ENCODE results near the gene FARP1. TPM values are rescaled to one million over a fixed set of nuclear protein-coding genes. Genes with fewer than 3 reads are reported as not detected.

Gene FARP1
- total and polyA plus RNA-seq, 8 donors: 11.6 to 319 (median 70.3) TPM

DNA sequence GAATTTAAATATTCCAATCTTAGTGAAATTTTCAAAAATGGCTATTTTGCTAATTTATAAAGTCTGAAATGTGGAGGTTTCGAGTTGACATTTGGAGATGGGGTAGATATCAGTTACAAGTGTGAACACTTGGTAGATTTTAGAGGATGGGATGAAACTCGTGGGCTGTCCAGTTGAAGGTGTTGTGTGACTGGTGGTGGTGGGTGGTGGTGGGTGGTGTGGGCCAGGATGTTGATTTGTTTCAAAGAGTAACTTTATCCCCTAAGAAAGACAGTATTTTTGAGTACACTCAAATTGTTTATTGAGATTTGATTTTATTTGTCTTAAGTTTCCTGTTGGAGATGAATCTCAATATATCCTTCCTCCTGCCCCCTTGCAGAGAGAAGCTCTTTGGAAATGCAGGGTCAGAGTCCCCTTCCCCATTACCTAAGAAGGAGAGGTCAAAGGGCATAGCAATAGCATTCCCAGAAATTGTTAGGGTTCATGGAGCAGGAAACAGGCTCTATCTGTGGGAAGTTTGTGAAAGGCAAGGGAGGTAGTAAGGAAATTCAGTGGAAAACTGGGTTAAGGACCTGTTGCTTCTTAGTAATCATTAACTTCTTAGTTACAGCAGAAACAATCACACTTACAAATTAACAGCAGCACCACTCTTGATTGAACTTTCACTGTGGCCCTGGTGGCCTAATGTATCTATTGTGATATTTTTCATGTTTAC lies 167.7 kb downstream of the FARP1 start:
- no peak for DNase-seq
- 68 to 81% (median 76%) methylated on average over 2 of the region's 2 CpGs for WGBS, 5 donors
- no peaks in the 10 kb centered on the region for H3K27me3 ChIP-seq
- H3K9me3 ChIP-seq: no peaks in the 10 kb centered on the region
- no peaks in the 10 kb centered on the region for H3K36me3 ChIP-seq
- intact Hi-C loops (cut with DNase I; ENCODE audit: low total_unique reads): no loop called here
- H3K4me1 ChIP-seq: peaks cover 18 to 68% (median 42%) of the 10 kb centered on the region in 4 donors
- TF ChIP-seq, protein P1, sequence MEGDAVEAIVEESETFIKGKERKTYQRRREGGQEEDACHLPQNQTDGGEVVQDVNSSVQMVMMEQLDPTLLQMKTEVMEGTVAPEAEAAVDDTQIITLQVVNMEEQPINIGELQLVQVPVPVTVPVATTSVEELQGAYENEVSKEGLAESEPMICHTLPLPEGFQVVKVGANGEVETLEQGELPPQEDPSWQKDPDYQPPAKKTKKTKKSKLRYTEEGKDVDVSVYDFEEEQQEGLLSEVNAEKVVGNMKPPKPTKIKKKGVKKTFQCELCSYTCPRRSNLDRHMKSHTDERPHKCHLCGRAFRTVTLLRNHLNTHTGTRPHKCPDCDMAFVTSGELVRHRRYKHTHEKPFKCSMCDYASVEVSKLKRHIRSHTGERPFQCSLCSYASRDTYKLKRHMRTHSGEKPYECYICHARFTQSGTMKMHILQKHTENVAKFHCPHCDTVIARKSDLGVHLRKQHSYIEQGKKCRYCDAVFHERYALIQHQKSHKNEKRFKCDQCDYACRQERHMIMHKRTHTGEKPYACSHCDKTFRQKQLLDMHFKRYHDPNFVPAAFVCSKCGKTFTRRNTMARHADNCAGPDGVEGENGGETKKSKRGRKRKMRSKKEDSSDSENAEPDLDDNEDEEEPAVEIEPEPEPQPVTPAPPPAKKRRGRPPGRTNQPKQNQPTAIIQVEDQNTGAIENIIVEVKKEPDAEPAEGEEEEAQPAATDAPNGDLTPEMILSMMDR (IDR thresholded peaks at IDR 0.05): no peak
- TF ChIP-seq POLR2A (IDR thresholded peaks at IDR 0.05) (no peak), EP300 (IDR thresholded peaks at IDR 0.05) (no peak), POLR2AphosphoS5 (IDR thresholded peaks at IDR 0.05) (no peak)
- peak overlapping the region in 3 of 5 donors; percentile 9 to 59 (median 22) for H3K27ac ChIP-seq
- no peak overlapping the region for H3K4me3 ChIP-seq

DNA sequence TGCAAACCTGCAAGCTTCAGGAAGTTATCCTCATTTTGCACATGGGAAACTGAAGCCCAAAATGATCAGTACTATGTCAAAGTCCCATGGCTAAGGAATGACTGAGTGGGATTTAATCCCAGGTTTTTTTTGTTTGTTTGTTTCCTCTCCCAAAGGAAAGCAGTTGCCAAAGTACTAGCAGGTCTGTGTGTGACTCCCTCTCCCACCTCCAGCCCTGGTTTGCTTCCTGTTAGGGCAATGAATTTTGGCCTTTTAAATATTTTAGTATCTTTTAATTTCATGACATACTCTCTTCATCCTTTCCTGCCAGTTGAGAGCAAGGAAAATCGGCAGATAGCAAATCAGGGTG lies 168.3 kb downstream of the FARP1 start:
- intact Hi-C loops (cut with DNase I; ENCODE audit: low total_unique reads): no loop called here
- TF ChIP-seq, protein P1 (IDR thresholded peaks at IDR 0.05): no peak
- TF ChIP-seq EP300 (IDR thresholded peaks at IDR 0.05): no peak
- TF ChIP-seq POLR2A (IDR thresholded peaks at IDR 0.05): no peak
- no peak for TF ChIP-seq POLR2AphosphoS5 (IDR thresholded peaks at IDR 0.05)
- no peak overlapping the region for H3K4me3 ChIP-seq
- H3K4me1 ChIP-seq: peaks cover 18 to 73% (median 42%) of the 10 kb centered on the region in 4 donors
- no peaks in the 10 kb centered on the region for H3K27me3 ChIP-seq
- WGBS, 5 donors: 13 to 54% (median 44%) methylated on average over 1 of the region's 1 CpG
- no peak for DNase-seq
- H3K9me3 ChIP-seq: no peaks in the 10 kb centered on the region
- H3K27ac ChIP-seq: peak overlapping the region in 3 of 5 donors; percentile 9 to 59 (median 22)
- no peaks in the 10 kb centered on the region for H3K36me3 ChIP-seq

DNA sequence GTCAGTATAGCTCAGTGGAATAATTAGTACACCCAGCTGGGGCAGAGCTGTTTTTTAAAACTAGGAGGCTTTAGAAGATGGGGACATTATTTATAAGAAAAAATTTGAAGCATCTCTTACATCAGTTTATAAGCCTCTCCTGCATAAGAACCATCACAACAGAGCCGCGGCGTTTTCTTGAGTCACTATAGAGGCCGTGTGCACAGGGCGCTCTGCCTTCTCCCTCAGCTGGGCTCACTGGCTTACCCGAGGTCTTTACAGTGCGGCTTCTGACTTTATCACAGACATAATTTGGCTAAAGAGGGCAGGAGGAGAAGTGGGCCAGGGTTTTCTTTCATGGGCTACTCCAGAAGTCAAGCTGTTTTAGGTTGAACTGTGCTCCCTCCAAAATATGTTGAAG lies 169.7 kb downstream of the FARP1 start:
- no peak for DNase-seq
- intact Hi-C loops (cut with DNase I; ENCODE audit: low total_unique reads): no loop called here
- WGBS, 5 donors: 61 to 80% (median 72%) methylated on average over 7 of the region's 7 CpGs
- Histone ChIP-seq H3K27ac (peak overlapping the region in 3 of 5 donors; percentile 45 to 59 (median 46)), H3K9me3 (no peaks in the 10 kb centered on the region), H3K27me3 (no peaks in the 10 kb centered on the region), H3K4me1 (peaks cover 18 to 70% (median 36%) of the 10 kb centered on the region in 4 donors), H3K36me3 (no peaks in the 10 kb centered on the region), H3K4me3 (no peak overlapping the region)
- TF ChIP-seq, protein P1 (IDR thresholded peaks at IDR 0.05): no peak
- TF ChIP-seq POLR2A (IDR thresholded peaks at IDR 0.05): no peak
- TF ChIP-seq EP300 (IDR thresholded peaks at IDR 0.05): no peak
- no peak for TF ChIP-seq POLR2AphosphoS5 (IDR thresholded peaks at IDR 0.05)

DNA sequence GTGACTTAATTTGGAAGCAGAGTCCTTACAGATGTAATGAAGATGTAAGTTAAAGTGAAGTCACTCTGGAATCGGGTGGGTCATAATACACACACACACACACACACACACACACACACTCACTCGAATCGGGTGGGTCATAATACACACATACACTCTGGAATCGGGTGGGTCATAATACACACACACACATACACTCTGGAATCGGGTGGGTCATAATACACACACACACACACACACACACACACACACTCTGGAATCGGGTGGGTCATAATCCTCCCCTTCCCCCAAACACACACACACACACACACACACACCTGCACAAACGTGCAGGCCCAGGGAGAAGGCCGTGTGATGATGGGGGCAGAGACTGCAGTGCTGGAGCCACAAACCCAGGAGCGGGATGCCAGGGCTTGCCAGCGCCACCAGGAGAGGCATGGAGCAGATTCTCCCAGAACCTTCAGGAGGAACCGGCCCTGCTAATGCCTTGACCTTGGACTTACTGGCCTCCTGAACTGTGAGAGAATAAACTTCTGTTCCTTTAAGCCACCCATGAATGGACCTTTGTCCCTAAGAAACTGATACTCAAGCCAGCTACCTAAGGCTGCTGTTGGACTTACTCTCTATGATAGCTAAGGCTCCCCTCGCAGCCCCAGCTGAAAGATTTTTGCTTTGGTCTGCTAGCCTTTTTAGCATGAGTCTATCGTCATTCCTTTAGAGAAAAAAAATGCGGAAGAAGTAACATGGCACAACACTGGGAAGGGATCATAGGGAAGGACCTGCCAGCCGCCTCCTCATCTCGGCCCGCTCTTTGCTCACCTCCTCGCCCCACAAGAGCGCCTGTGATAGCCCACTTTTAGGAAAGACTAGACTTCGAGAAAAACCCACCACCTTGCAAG lies 170.4 kb downstream of the FARP1 start:
- WGBS, 5 donors: 48 to 65% (median 55%) methylated on average over 20 of the region's 20 CpGs
- Histone ChIP-seq H3K36me3 (no peaks in the 10 kb centered on the region), H3K27me3 (no peaks in the 10 kb centered on the region), H3K9me3 (no peaks in the 10 kb centered on the region), H3K4me1 (peaks cover 15 to 63% (median 30%) of the 10 kb centered on the region in 4 donors), H3K27ac (peak overlapping the region; percentile 43 to 59 (median 46)), H3K4me3 (no peak overlapping the region)
- TF ChIP-seq, protein P1 (IDR thresholded peaks at IDR 0.05): no peak
- TF ChIP-seq POLR2AphosphoS5 (IDR thresholded peaks at IDR 0.05): no peak
- no peak for TF ChIP-seq EP300 (IDR thresholded peaks at IDR 0.05)
- intact Hi-C loops (cut with DNase I; ENCODE audit: low total_unique reads): no loop called here
- DNase-seq: peak in 1 of 2 donors; percentile 70
